SK-N-SH (cell line): ENCODE data around the gene POP4. TPM values are rescaled to one million over a fixed set of nuclear protein-coding genes. Genes with fewer than 3 reads are reported as not detected.

Experiments
- CTCF ChIA-PET: fragments of 300-600, 350-600 bp; formaldehyde crosslinking; extraction: SDS; loops from one replicate; lab custom pipeline; 2021; lab: Yijun Ruan, JAX
- POLR2A ChIA-PET: fragments of 350-600 bp; sonication (Branson Sonifier 250); formaldehyde crosslinking; extraction: SDS; loops from one replicate; lab custom pipeline; 2020; ENCODE audit warnings: antibody characterized with exemption, inconsistent platforms; lab: Yijun Ruan, JAX
- DNase-seq: peaks from one replicate; pipeline ENCODE4 v3.0.0; 2012
- H2AFZ ChIP-seq: fragments of 200-600 bp; sonication (generic); 2 replicates; pipeline ENCODE4 v1.8.1; 2016; ENCODE audit warnings: antibody characterized with exemption, mild to moderate bottlenecking, low read depth
- H3F3A ChIP-seq: fragments of 200-600 bp; sonication (generic); replicated peaks from 2 replicates; pipeline ENCODE3; 2016; ENCODE audit warnings: antibody characterized with exemption, mild to moderate bottlenecking; ENCODE audit not compliant: insufficient read depth
- H3K27ac ChIP-seq, 2 experiments: fragments of 200-500 bp in 1 of 2; fragments of 200-600 bp in 1 of 2; sonication (Bioruptor generic) in 1 of 2; sonication (generic), shearing (Covaris generic) in 1 of 2; 2 replicates each; pipeline versions ENCODE4 v1.5.1 to v1.6.1; 2014 to 2016; ENCODE audit warnings: low read depth in 2 of 2, inconsistent platforms in 1 of 2, low read length in 1 of 2, mild to moderate bottlenecking in 1 of 2, mixed read lengths in 1 of 2
- H3K27me3 ChIP-seq: fragments of 200-600 bp; sonication (generic), shearing (Covaris generic); 2 replicates; pipeline ENCODE4 v1.6.1; 2016; ENCODE audit warnings: mixed run types; ENCODE audit not compliant: insufficient read depth
- H3K36me3 ChIP-seq, 2 experiments: fragments of 200-500 bp in 1 of 2; fragments of 200-600 bp in 1 of 2; sonication (Bioruptor generic) in 1 of 2; sonication (generic) in 1 of 2; replicated peaks in 1 of 2; 2 replicates each; pipeline versions ENCODE3 to v1.5.1; 2014 to 2016; ENCODE audit warnings: low read length in 1 of 2, mild to moderate bottlenecking in 1 of 2; ENCODE audit not compliant: insufficient read depth in 2 of 2, control insufficient read depth in 1 of 2
- H3K4me1 ChIP-seq, 2 experiments: fragments of 200-500 bp in 1 of 2; fragments of 200-600 bp in 1 of 2; sonication (Bioruptor generic) in 1 of 2; sonication (generic), shearing (Covaris generic) in 1 of 2; 2 replicates each; pipeline versions ENCODE4 v1.5.1 to v1.6.1; 2014 to 2016; ENCODE audit warnings: low read depth in 1 of 2, low read length in 1 of 2, mixed run types in 1 of 2; ENCODE audit not compliant: insufficient read depth in 2 of 2, control insufficient read depth in 1 of 2
- H3K4me2 ChIP-seq: fragments of 200-600 bp; sonication (generic), shearing (Covaris generic); 2 replicates; pipeline ENCODE4 v1.6.1; 2017; ENCODE audit warnings: mixed run types
- H3K4me3 ChIP-seq, 2 experiments: fragments of 200-500 bp in 1 of 2; fragments of 200-600 bp in 1 of 2; sonication (Bioruptor generic) in 1 of 2; sonication (generic), shearing (Covaris generic) in 1 of 2; 2 replicates each; pipeline versions ENCODE4 v1.5.1 to v1.8.1; 2014 to 2016; ENCODE audit warnings: low read depth in 2 of 2, inconsistent platforms in 1 of 2, low read length in 1 of 2, mild to moderate bottlenecking in 1 of 2, mixed read lengths in 1 of 2, moderate library complexity in 1 of 2
- H3K79me2 ChIP-seq: fragments of 200-600 bp; sonication (generic); 2 replicates; pipeline ENCODE4 v1.8.1; 2017; ENCODE audit warnings: mild to moderate bottlenecking; ENCODE audit not compliant: insufficient read depth
- H3K9ac ChIP-seq: fragments of 200-600 bp; sonication (generic); 2 replicates; pipeline ENCODE4 v1.6.1; 2017; ENCODE audit warnings: mixed run types
- H3K9me2 ChIP-seq: fragments of 200-600 bp; sonication (generic); 2 replicates; pipeline ENCODE4 v1.6.1; 2017; ENCODE audit warnings: mixed run types
- H3K9me3 ChIP-seq: fragments of 200-600 bp; sonication (generic); 2 replicates; pipeline ENCODE4 v1.6.1; 2017; ENCODE audit warnings: mixed run types, mild to moderate bottlenecking, moderate library complexity
- H4K20me1 ChIP-seq: fragments of 200-600 bp; sonication (generic); 2 replicates; pipeline ENCODE4 v1.6.1; 2017; ENCODE audit warnings: mild to moderate bottlenecking, mixed run types; ENCODE audit not compliant: insufficient read depth
- FOSL2 ChIP-seq: IDR thresholded peaks from 2 replicates; pipeline ENCODE4 v1.4.0; 2012; ENCODE audit warnings: low read depth, mild to moderate bottlenecking, moderate library complexity, borderline replicate concordance
- FOXM1 ChIP-seq: IDR thresholded peaks from 2 replicates; pipeline ENCODE4 v1.4.0; 2012; ENCODE audit warnings: low read depth, mild to moderate bottlenecking
- GATA2 ChIP-seq: sonication (generic); formaldehyde crosslinking; IDR thresholded peaks from 2 replicates; pipeline ENCODE4 v1.5.0; 2020; ENCODE audit warnings: mild to moderate bottlenecking, missing genetic modification reagents
- JUND ChIP-seq: IDR thresholded peaks from 2 replicates; pipeline ENCODE4 v1.4.0; 2012
- MEF2A ChIP-seq: IDR thresholded peaks from 2 replicates; pipeline ENCODE4 v1.4.0; 2012; ENCODE audit warnings: low read depth, borderline replicate concordance
- NRF1 ChIP-seq: IDR thresholded peaks from 2 replicates; pipeline ENCODE4 v1.6.1; 2012; ENCODE audit warnings: low read depth, mild to moderate bottlenecking, low read length
- RCOR1 ChIP-seq: fragments of 150-350 bp; IDR thresholded peaks from 2 replicates; pipeline ENCODE4 v1.6.1; 2017; ENCODE audit warnings: antibody characterized with exemption, low read length
- RXRA ChIP-seq: IDR thresholded peaks from 2 replicates; pipeline ENCODE4 v1.4.0; 2012; ENCODE audit warnings: low read depth, mild to moderate bottlenecking, borderline replicate concordance
- SMC3 ChIP-seq: IDR thresholded peaks from 2 replicates; pipeline ENCODE4 v1.6.1; 2012; ENCODE audit warnings: low read depth, low read length, improper control_type of control experiment
- WGBS: methylation state at CpG from one replicate; pipeline ENCODE4 v1.1.6; 2017; ENCODE audit warnings: low lambda C conversion rate; 5-methylcytosine and 5-hydroxymethylcytosine counted together
- polyA plus RNA-seq, 3 experiments: library from polyadenylated mRNA; depleted of rRNA; stranded (reverse); fragments of >200 nt; gene quantifications; 2 replicates each; pipeline ENCODE4 v1.2.3, GENCODE V29; 2012
- TF ChIP-seq, protein P1 (sequence below): IDR thresholded peaks from 2 replicates; pipeline ENCODE4; 2012
- TF ChIP-seq, protein P2 (sequence below): IDR thresholded peaks from 2 replicates; pipeline ENCODE4 v1.6.1; 2012; ENCODE audit warnings: mild to moderate bottlenecking, low read depth, low read length, moderate library complexity
- TF ChIP-seq, protein P3 (sequence below): IDR thresholded peaks from 2 replicates; pipeline ENCODE4 v1.4.0; 2012; ENCODE audit warnings: low read depth
- TF ChIP-seq, protein P4 (sequence below): fragments of 150-350 bp; IDR thresholded peaks from 2 replicates; pipeline ENCODE4 v1.6.1; 2017; ENCODE audit warnings: antibody characterized with exemption, low read length, low read depth, borderline replicate concordance

The POP4 gene
- polyA plus RNA-seq, 1 of the 3 experiments (the other 2 are of a cell fraction): 75.4 TPM

DNA sequence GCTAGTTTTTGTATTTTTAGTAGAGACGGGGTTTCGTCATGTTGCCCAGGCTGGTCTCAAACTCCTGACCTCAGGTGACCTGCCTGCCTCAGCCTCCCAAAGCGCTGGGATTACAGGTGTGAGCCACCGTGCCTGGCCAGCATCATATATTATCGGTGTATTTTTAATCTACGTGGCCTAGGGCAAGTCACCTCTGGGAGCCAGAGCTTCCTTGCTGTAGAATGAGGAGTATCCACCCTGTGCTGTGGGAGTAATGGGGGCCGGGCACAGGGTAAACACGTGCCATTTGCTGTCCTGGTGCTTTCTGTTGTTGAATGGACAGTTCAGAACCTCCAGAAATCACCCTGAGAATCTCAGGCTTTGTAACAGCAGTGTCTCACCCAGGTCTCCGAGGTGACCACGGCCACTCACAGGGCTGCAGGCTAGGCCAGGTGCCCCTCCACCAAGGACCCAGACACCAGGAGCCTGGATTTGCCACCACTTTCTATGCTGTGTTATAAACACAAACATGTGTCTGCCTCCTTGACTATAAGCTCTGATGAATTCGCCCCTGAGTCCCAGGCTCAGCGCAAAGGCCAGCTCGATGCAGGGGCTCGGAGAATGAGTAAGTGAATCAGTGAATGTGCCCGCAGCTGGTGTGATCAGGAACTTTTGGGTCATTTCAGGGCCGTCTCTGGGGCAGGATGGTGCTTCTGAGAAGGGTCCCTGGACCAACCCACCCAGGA is 22.7 kb downstream of the POP4 start:
- ChIA-PET POLR2A (no interaction called here), CTCF (interaction anchor here (0.6 to 3.2 kb wide), 3 partner anchors 18 to 87 kb away, joined by 4 to 17 read pairs (median 4); no protein-coding TSS in a partner anchor)
- Histone ChIP-seq H3K27ac (no peak overlapping the region), H3K9me2 (no peaks in the 10 kb centered on the region), H2AFZ (no peak overlapping the region), H3K4me2 (no peak overlapping the region), H3K9me3 (no peaks in the 10 kb centered on the region), H3K4me3 (no peak overlapping the region), H3K79me2 (no peaks in the 10 kb centered on the region), H3K9ac (no peak overlapping the region), H3K4me1 (no peaks in the 10 kb centered on the region), H4K20me1 (no peaks in the 10 kb centered on the region), H3K36me3 (no peaks in the 10 kb centered on the region), H3F3A (no peaks in the 10 kb centered on the region), H3K27me3 (no peaks in the 10 kb centered on the region; the same call in 1 of the 2 replicates)
- TF ChIP-seq SMC3 (no peak), RCOR1 (no peak), RXRA (no peak), GATA2 (CRISPR knock-in tag) (no peak), JUND (no peak)
- TF ChIP-seq, protein P1, sequence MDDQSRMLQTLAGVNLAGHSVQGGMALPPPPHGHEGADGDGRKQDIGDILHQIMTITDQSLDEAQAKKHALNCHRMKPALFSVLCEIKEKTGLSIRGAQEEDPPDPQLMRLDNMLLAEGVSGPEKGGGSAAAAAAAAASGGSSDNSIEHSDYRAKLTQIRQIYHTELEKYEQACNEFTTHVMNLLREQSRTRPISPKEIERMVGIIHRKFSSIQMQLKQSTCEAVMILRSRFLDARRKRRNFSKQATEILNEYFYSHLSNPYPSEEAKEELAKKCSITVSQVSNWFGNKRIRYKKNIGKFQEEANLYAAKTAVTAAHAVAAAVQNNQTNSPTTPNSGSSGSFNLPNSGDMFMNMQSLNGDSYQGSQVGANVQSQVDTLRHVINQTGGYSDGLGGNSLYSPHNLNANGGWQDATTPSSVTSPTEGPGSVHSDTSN: no peak
- TF ChIP-seq, protein P2, sequence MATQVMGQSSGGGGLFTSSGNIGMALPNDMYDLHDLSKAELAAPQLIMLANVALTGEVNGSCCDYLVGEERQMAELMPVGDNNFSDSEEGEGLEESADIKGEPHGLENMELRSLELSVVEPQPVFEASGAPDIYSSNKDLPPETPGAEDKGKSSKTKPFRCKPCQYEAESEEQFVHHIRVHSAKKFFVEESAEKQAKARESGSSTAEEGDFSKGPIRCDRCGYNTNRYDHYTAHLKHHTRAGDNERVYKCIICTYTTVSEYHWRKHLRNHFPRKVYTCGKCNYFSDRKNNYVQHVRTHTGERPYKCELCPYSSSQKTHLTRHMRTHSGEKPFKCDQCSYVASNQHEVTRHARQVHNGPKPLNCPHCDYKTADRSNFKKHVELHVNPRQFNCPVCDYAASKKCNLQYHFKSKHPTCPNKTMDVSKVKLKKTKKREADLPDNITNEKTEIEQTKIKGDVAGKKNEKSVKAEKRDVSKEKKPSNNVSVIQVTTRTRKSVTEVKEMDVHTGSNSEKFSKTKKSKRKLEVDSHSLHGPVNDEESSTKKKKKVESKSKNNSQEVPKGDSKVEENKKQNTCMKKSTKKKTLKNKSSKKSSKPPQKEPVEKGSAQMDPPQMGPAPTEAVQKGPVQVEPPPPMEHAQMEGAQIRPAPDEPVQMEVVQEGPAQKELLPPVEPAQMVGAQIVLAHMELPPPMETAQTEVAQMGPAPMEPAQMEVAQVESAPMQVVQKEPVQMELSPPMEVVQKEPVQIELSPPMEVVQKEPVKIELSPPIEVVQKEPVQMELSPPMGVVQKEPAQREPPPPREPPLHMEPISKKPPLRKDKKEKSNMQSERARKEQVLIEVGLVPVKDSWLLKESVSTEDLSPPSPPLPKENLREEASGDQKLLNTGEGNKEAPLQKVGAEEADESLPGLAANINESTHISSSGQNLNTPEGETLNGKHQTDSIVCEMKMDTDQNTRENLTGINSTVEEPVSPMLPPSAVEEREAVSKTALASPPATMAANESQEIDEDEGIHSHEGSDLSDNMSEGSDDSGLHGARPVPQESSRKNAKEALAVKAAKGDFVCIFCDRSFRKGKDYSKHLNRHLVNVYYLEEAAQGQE: no peak
- peak; percentile 3 for DNase-seq
- 79% methylated on average over 13 of the region's 16 CpGs for whole genome bisulfite sequencing

DNA sequence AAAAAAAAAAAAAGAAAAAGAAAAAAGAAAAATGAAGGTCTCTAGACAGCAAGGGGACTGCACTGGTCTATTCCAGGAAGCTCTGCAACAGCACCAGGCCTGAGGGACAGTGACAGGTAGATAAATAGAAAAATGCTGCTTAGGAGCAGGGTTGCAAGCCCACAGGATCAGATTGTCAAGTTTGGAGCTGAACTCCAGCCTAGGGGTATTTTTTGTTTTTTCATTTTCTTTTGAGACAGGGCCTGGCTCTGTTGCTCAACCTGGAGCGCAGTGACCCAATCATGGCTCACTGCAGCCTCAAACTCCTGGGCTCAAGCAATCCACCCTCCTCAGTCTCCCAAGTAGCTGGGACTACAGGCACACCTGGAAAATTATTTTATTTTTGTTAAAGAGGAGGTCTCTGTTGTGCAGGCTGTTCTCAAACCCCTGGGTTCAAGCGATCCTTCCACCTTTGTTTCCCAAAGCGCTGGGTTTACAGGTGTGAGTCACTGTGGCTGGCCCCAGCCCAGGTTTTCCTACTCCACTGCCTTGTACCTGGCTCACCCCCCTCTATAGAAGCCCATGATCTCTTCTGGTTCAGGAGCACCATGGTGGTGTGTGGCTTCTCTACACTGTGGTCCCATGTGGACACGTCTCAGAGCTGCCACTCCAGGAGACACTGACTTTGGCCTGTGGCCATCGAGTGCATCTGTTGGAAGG is 23.9 kb downstream of the POP4 start:
- DNase-seq: no peak
- Histone ChIP-seq H3K9me3 (no peaks in the 10 kb centered on the region), H2AFZ (no peak overlapping the region), H3K9me2 (no peaks in the 10 kb centered on the region), H3K27ac (no peak overlapping the region), H3K9ac (no peak overlapping the region), H3K79me2 (no peaks in the 10 kb centered on the region), H3K4me2 (no peak overlapping the region), H3K27me3 (no peaks in the 10 kb centered on the region; the same call in 1 of the 2 replicates), H3K4me1 (no peaks in the 10 kb centered on the region), H4K20me1 (no peaks in the 10 kb centered on the region), H3K4me3 (no peak overlapping the region), H3F3A (no peaks in the 10 kb centered on the region), H3K36me3 (no peaks in the 10 kb centered on the region)
- 69% methylated on average over 5 of the region's 5 CpGs for whole genome bisulfite sequencing
- POLR2A ChIA-PET: no interaction called here
- TF ChIP-seq FOXM1: no peak
- TF ChIP-seq MEF2A: no peak
- TF ChIP-seq, protein P3, sequence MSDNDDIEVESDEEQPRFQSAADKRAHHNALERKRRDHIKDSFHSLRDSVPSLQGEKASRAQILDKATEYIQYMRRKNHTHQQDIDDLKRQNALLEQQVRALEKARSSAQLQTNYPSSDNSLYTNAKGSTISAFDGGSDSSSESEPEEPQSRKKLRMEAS: no peak
- TF ChIP-seq RXRA: no peak
- no peak for TF ChIP-seq FOSL2
- TF ChIP-seq NRF1: no peak
- TF ChIP-seq, protein P4, sequence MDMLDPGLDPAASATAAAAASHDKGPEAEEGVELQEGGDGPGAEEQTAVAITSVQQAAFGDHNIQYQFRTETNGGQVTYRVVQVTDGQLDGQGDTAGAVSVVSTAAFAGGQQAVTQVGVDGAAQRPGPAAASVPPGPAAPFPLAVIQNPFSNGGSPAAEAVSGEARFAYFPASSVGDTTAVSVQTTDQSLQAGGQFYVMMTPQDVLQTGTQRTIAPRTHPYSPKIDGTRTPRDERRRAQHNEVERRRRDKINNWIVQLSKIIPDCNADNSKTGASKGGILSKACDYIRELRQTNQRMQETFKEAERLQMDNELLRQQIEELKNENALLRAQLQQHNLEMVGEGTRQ: no peak
- CTCF ChIA-PET: interaction anchor here (1.0 to 2.1 kb wide), 4 partner anchors 11 to 87 kb away, joined by 4 to 6 read pairs (median 5); no protein-coding TSS in a partner anchor
